ENCODE measurements around the gene GNAO1.

The GNAO1 gene

DNA sequence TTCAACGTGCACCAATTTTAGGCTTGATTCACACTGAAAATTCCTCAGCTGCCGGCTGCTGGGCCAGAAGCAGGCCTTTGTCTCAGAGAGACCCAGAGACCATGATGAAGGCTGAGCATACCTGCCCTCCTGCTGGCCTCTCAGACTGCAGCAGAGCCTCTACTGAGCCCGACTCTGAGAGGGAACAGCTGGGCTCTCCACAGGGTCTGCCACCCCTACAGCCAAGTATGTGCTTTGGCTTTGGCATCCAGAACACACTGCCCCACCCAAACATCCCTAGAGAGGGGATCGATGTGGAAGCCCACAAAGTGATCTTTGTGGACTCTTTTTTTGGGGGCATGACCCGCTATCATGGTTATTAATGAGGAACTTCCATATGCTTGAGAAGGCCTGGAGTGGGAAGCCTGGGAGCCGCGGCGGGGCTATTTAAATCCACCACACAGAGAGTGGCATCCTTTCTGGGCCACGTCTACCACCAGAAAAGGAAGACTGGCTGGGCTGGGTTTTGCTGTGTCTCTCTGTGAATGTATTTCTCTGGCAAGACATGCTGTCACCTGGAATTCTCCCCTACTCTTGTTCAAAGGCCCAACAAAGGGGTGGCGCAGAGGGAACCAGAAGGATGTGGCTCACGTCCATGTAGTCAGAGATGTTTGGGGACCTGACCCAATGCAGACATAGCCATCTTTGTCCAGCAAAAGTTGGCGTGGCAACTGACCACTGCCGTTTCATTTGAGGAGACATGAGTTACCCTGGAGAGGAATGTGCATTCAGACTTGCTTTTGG is 69.3 kb downstream of the GNAO1 start:
- H3K4me1 Mint-ChIP-seq = peaks cover 10% of the 10 kb centered on the region
- H3K27me3 Mint-ChIP-seq = peaks cover 6% of the 10 kb centered on the region
- no peak overlapping the region for H3K4me3 Mint-ChIP-seq
- DNase-seq (ENCODE audit: low spot score in 2 of 2) = no peak
- H3K36me3 Mint-ChIP-seq = no peaks in the 10 kb centered on the region
- no peak for ATAC-seq (ENCODE audit: low read depth)
- H3K27ac Mint-ChIP-seq = no peak overlapping the region
- H3K9me3 Mint-ChIP-seq = no peaks in the 10 kb centered on the region

DNA sequence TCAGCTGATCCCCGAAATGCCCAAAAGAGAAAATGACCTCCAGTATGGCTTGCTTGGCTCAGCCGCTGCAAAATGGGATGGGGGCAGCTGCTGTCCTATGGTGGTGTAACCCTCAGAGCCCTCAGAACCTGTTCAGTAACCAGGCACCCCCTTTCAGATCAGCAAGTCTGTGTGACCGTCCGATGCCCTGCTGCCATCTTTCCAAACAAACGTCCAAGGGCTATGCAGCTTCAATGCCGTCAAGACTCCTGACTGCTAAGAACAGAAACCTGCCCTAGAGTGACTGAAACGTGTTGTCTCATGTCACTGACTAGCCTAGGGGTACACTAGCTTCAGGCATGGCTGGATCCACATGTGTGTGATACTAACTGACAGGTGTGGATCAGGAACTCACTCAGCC is 70.4 kb downstream of the GNAO1 start:
- no peak for DNase-seq (ENCODE audit: low spot score in 2 of 2)
- Mint-ChIP-seq H3K27me3 (peaks cover 2% of the 10 kb centered on the region), H3K4me1 (peaks cover 10% of the 10 kb centered on the region), H3K4me3 (no peak overlapping the region), H3K27ac (no peak overlapping the region), H3K9me3 (no peaks in the 10 kb centered on the region), H3K36me3 (no peaks in the 10 kb centered on the region)
- no peak for ATAC-seq (ENCODE audit: low read depth)

DNA sequence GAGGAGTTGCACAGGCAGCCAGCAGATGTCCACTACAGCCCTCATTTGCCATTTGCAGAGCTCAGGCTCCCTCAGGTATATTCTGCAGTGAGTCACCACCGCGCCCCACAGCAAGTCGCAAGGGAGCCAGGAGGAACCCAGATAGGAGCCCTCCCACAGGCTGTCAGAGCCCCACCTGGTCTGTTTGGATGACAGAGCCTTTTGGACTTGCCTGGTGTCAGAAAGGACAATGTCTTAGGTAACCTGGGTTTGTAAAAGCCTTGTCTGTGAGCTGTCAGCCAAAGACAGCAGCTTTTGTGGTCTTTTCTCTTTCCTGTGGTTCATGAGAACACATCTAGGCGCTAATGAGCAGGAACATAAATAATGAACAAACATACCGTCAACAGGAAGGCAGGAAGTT is 70.9 kb downstream of the GNAO1 start:
- H3K4me3 Mint-ChIP-seq = no peak overlapping the region
- peaks cover 1% of the 10 kb centered on the region for H3K27me3 Mint-ChIP-seq
- DNase-seq (ENCODE audit: low spot score in 2 of 2) = no peak
- peaks cover 10% of the 10 kb centered on the region for H3K4me1 Mint-ChIP-seq
- no peaks in the 10 kb centered on the region for H3K36me3 Mint-ChIP-seq
- H3K27ac Mint-ChIP-seq = no peak overlapping the region
- no peaks in the 10 kb centered on the region for H3K9me3 Mint-ChIP-seq
- no peak for ATAC-seq (ENCODE audit: low read depth)

DNA sequence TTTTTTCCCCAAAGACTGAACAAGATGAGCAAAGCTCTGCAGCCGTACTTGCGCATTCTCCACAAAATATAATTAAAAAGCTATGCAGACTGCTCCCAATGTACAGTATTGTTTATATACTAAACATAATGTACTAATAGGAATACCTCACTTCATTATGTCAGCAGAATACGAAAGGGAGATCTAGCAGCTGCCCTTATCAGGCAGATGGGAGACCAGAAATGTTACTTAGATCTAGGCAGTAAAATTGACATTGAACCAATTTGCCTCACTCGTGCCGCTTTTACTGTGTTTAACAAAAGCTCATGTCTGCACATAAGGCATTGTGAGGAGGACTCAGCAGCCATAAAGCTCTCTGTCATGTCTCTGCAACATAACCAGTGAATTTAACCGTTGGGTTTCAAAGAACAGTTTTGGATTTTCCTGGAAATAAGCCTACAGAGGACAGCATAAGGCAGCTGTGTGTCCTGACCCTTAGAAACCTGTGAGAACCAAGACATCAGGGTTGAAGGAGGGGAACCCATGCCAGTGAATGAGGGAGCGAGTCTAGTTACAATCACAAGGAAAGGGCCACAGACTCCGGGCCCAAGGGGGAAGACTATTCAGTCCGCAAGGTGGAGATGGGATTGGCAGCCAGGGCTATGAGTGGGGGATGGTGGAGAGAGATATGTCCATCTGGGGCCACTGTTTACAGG is 71.4 kb downstream of the GNAO1 start:
- Mint-ChIP-seq H3K27ac (no peak overlapping the region), H3K4me1 (peaks cover 10% of the 10 kb centered on the region), H3K36me3 (no peaks in the 10 kb centered on the region), H3K9me3 (no peaks in the 10 kb centered on the region), H3K4me3 (no peak overlapping the region), H3K27me3 (no peaks in the 10 kb centered on the region)
- no peak for DNase-seq (ENCODE audit: low spot score in 2 of 2)
- no peak for ATAC-seq (ENCODE audit: low read depth)

DNA sequence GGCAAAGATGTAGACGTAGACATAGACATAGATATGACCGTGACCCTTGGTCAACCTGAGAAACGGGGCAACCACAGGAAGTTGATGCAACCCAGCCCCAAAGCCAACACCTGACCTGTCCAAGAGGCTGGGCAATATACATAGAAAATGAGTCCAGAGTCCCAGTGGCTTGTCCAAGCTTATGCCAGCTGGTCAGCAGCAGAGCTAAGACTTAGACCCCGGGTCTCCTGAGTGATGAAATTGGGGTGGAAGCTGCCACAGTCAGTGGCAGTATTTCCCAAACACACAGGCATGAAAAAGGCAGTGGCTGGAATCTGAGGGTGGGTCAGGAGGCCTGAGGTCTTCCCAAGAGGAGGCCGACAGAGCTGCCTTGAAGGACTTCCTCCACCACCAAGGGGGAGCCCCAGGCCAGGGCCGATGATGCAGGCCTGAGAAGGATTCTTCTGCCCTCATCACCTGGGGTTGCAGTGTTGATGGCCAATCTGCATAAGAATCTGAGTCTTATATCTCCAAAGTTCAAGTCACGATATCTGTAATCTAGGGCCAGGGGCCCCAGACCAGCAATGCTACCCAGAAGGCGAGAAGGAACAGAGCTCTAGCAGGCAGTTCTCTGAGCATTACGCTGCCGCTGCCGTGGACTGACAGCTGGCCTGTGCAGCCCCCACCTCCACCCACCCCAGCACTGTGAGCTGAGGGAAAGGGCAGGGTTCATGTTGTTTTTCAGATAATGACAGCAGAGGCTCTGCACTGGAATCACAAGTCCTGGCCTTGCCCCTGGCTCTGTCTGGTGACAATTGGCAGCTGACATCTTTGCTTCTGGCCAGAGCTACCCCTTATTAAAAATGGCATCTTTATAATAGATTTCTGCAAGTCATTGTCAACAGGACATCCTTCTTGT is 72.7 kb downstream of the GNAO1 start:
- DNase-seq (ENCODE audit: low spot score in 2 of 2) = no peak
- Mint-ChIP-seq H3K4me3 (no peak overlapping the region), H3K4me1 (peaks cover 10% of the 10 kb centered on the region), H3K27ac (no peak overlapping the region), H3K9me3 (no peaks in the 10 kb centered on the region), H3K36me3 (no peaks in the 10 kb centered on the region), H3K27me3 (peaks cover 3% of the 10 kb centered on the region)
- no peak for ATAC-seq (ENCODE audit: low read depth)

DNA sequence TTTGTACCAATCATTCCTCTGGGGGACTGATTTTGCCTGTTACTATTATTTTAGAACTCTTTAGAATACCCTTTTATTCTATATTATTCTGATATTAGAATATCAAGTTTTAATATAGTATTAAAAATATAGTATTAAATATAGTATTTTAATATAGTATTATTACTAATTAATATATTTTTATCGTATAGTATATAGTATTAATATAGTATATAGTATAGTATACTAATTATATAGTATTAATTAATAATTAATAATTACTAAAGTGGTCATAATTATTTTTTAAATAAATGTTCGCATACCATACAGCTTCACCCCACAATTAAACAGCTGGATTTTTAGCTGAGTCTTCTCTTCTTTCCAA is 73.3 kb downstream of the GNAO1 start:
- H3K4me1 Mint-ChIP-seq = peaks cover 10% of the 10 kb centered on the region
- DNase-seq (ENCODE audit: low spot score in 2 of 2) (no peak), ATAC-seq (ENCODE audit: low read depth) (no peak)
- H3K4me3 Mint-ChIP-seq = no peak overlapping the region
- peaks cover 7% of the 10 kb centered on the region for H3K27me3 Mint-ChIP-seq
- no peaks in the 10 kb centered on the region for H3K36me3 Mint-ChIP-seq
- no peaks in the 10 kb centered on the region for H3K9me3 Mint-ChIP-seq
- no peak overlapping the region for H3K27ac Mint-ChIP-seq

DNA sequence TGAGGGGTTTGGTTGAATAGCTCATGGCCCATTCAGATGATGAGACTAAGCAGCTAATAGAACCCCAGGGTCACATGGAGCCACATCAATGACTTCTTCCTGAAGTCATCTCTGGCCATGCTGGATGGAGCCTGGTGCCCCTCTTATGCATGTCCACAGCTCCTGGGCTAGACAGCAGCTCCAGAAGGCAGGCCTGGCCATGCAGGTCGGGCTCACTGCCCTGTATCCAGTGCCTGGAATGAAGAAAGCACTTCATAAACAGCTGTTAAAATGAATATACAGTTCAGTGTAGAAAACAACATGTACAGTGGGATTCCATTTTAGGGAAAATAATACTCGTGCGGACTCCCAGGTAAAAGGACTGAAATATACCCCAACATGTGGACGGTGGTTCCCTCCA is 73.9 kb downstream of the GNAO1 start:
- no peak for ATAC-seq (ENCODE audit: low read depth)
- no peak for DNase-seq (ENCODE audit: low spot score in 2 of 2)
- Mint-ChIP-seq H3K9me3 (no peaks in the 10 kb centered on the region), H3K4me1 (peaks cover 10% of the 10 kb centered on the region), H3K4me3 (no peak overlapping the region), H3K27ac (no peak overlapping the region), H3K36me3 (no peaks in the 10 kb centered on the region), H3K27me3 (peaks cover 7% of the 10 kb centered on the region)

DNA sequence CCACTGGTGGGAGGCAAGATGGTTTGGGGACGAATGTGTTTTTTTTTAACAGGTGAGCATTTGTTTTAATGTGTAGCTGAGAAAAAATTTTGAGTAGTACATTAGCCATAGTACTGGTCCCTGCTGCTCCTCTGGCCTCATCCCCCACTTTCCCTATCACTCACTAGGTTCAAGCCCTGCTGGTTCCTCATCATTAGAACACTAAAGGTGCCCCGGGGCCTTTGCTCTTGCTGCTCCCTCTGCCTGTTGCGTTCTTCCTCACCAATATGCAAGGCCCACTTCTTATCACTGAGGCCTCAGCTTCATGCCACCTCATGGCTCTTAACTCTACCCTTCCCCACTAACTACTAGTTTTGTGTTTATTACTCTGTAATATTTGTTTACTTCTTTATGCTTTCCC is 74.5 kb downstream of the GNAO1 start:
- Mint-ChIP-seq H3K9me3 (no peaks in the 10 kb centered on the region), H3K4me3 (no peak overlapping the region), H3K4me1 (peaks cover 10% of the 10 kb centered on the region), H3K27me3 (peaks cover 9% of the 10 kb centered on the region), H3K27ac (no peak overlapping the region), H3K36me3 (no peaks in the 10 kb centered on the region)
- DNase-seq (ENCODE audit: low spot score in 2 of 2) (no peak), ATAC-seq (ENCODE audit: low read depth) (no peak)

DNA sequence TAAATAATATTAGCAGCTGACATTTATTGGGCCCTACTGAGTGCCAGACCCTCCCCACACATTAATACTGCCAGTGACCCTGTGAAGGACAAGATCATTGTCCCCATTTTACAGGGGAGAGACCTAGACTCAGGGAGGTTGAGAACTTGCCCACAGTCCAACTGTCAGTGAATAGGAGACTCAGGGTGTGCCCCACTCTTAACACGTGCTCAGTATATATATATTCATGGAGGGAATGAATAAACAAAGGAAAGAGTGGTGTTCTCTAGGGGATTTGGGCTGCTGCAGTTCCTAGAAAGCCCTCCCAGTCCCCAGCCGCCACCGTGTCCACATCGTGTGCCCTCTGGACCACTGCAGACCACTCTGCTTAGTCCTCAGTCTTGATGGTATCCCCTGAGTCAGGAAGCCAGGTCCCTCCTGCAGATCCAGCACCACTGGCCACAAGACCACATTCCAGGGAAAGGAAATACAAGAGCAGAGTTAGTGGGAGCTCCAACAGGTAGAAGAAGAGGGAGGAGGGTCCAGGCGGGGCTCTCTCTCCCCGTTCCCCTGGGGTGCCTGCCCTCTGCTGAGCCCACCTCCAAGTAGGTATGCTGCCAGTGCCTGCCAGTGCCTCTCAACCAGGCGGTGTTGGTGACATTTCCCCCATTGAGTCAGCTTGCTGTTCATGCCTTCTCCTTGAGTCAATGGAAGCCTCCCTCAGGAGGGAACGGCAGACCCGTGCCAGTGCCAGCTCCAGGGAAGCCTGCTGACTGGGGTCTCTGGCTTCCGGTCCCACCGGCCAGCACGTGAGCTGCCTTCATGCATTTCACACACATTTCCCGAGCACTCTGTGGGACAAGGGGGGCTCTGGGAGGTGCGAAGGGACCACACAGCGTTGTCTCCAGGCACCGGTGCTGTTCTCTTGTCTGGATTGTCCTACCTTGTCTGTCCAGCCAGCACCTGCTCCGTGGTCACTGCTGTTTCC is 75.6 kb downstream of the GNAO1 start:
- Mint-ChIP-seq H3K27me3 (peaks cover 10% of the 10 kb centered on the region), H3K27ac (no peak overlapping the region), H3K4me1 (peaks cover 7% of the 10 kb centered on the region), H3K36me3 (no peaks in the 10 kb centered on the region), H3K9me3 (no peaks in the 10 kb centered on the region), H3K4me3 (no peak overlapping the region)
- ATAC-seq (ENCODE audit: low read depth) (no peak), DNase-seq (ENCODE audit: low spot score in 2 of 2) (no peak)

DNA sequence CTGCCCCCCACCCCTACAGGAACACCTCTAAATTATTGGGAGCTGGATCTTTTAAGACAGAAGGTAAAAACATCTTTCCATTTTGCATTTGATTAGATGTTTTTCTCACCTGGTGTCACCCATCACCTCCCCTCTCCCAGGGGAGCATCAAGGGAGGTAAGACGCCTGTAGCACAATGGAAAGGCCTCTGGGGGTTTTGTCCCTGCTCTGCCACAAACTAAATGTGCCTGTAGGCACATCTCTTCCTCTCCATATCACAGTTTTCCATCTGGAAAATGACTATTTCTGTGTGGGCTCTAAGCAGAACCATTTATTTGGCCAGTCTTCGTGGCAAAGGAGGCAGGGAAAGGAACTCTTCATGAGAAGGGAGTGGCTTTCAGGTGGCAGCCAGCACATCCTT is 76.6 kb downstream of the GNAO1 start:
- DNase-seq (ENCODE audit: low spot score in 2 of 2) = no peak
- Mint-ChIP-seq H3K9me3 (no peaks in the 10 kb centered on the region), H3K27me3 (peaks cover 11% of the 10 kb centered on the region), H3K36me3 (no peaks in the 10 kb centered on the region), H3K27ac (no peak overlapping the region), H3K4me1 (peaks cover under 1% of the 10 kb centered on the region), H3K4me3 (no peak overlapping the region)
- ATAC-seq (ENCODE audit: low read depth) = no peak

DNA sequence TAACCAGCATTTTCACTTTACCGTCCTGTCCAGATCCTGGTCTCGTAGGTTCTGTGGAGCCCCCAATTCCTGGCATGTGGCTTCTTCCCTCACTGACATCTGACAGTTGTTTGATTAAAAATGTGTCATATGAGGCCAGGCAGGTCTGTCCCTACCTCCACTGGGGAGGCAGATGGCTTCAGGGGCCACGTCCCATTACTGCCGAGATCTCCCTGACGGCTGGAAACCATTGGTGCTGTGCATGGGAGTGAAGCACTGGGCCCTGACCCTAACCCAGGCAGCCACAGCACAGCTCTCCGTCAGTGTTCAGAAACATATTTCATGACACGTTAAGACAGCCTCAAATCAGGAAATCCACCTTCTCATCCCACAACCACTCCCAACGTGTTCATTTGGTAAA is 77.5 kb downstream of the GNAO1 start:
- Mint-ChIP-seq H3K9me3 (peaks cover 2% of the 10 kb centered on the region), H3K27ac (no peak overlapping the region), H3K4me1 (no peaks in the 10 kb centered on the region), H3K27me3 (peaks cover 14% of the 10 kb centered on the region), H3K4me3 (no peak overlapping the region), H3K36me3 (no peaks in the 10 kb centered on the region)
- ATAC-seq (ENCODE audit: low read depth) = no peak
- DNase-seq (ENCODE audit: low spot score in 2 of 2) = no peak

DNA sequence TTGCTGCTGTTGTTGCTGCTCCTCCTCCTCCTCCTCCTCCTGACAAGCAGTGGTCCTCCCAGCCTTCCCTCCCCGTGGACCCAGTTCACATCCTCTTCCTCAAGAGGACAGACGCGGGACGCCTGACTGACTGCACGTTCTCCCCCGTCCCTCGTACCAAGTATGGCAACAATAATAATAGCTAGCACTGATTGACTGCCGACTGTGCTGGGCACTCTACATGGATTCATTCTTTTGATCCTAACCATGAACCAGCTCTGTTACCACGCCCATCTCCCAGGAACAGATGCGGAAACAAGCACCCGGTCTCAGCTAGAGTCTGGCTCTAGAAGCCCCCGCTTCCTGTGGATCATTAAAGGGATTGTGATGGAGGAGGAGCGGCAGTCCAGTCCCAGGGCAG is 78.0 kb downstream of the GNAO1 start:
- Mint-ChIP-seq H3K27ac (no peak overlapping the region), H3K36me3 (no peaks in the 10 kb centered on the region), H3K9me3 (peaks cover 2% of the 10 kb centered on the region), H3K4me3 (no peak overlapping the region), H3K4me1 (no peaks in the 10 kb centered on the region), H3K27me3 (peaks cover 14% of the 10 kb centered on the region)
- ATAC-seq (ENCODE audit: low read depth) = no peak
- no peak for DNase-seq (ENCODE audit: low spot score in 2 of 2)

DNA sequence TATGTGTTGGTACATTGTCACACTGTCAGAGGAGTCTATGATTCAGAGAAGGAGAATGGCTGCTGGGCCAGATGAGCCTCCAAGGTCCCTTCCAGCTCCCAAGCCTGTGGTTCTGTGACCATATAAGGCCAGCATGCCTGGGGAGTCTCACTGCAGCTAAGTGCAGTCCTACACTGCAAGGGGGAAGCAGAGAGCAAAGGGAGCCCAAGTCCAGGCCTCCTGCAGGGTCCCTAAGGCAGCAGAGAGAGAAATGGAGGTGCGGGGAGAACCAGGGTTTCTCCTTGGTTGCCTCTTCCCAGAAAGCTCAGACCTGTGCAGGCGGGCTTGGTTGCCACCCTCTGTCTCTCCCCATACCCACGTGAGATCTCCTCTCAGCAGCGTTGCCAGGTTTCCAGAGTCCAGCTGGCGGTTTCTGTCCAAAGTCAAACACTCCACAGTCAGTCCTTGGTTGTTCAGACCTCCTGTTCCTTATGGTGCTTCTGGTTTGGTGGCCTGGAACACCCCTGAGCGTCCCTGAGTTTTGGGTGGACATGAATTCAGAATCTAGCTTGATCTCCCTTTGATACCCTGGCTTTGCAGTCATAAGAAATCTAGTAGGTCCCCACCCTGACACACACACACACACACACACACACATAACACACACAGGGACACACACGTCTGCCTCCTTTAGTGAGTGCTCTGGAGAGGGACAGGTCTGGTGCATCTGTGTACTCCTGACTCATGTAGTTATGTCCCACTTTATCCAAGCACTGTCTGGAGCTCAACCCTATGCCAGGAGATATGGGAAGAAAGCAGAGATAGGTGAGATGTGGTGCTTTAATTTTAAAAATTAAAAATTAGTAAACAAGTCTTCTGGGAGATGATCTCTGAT is 78.8 kb downstream of the GNAO1 start:
- ATAC-seq (ENCODE audit: low read depth) (no peak), DNase-seq (ENCODE audit: low spot score in 2 of 2) (no peak)
- peaks cover 15% of the 10 kb centered on the region for H3K27me3 Mint-ChIP-seq
- H3K4me3 Mint-ChIP-seq = no peak overlapping the region
- H3K9me3 Mint-ChIP-seq = peaks cover 2% of the 10 kb centered on the region
- H3K4me1 Mint-ChIP-seq = no peaks in the 10 kb centered on the region
- no peak overlapping the region for H3K27ac Mint-ChIP-seq
- no peaks in the 10 kb centered on the region for H3K36me3 Mint-ChIP-seq
